Skeletal muscle satellite cell (primary cell): ENCODE results near the gene GPI.

ENCODE experiments used
- H3K27me3 ChIP-seq: 2 replicates; pipeline ENCODE4 v1.7.0; 2013; ENCODE audit warnings: low read length; ENCODE audit not compliant: control insufficient read depth, insufficient read depth
- H3K36me3 ChIP-seq: 2 replicates; pipeline ENCODE4 v1.7.0; 2013; ENCODE audit warnings: mild to moderate bottlenecking, control low read depth, low read length; ENCODE audit not compliant: insufficient read depth
- H3K4me1 ChIP-seq: 2 replicates; pipeline ENCODE4 v1.7.0; 2013; ENCODE audit warnings: low read length; ENCODE audit not compliant: control insufficient read depth, insufficient read depth
- H3K4me2 ChIP-seq: 2 replicates; pipeline ENCODE4 v1.7.0; 2013; ENCODE audit warnings: mild to moderate bottlenecking, low read length
- H3K4me3 ChIP-seq: 2 replicates; pipeline ENCODE4 v1.7.0; 2013; ENCODE audit warnings: low read length
- H3K9ac ChIP-seq: 2 replicates; pipeline ENCODE4 v1.7.0; 2013; ENCODE audit warnings: mild to moderate bottlenecking, low read depth, low read length, moderate library complexity
- H3K9me3 ChIP-seq: replicated peaks from 2 replicates; pipeline ENCODE4 v1.7.0; 2013; ENCODE audit warnings: mild to moderate bottlenecking, control low read depth, low read length

GPI gene

DNA sequence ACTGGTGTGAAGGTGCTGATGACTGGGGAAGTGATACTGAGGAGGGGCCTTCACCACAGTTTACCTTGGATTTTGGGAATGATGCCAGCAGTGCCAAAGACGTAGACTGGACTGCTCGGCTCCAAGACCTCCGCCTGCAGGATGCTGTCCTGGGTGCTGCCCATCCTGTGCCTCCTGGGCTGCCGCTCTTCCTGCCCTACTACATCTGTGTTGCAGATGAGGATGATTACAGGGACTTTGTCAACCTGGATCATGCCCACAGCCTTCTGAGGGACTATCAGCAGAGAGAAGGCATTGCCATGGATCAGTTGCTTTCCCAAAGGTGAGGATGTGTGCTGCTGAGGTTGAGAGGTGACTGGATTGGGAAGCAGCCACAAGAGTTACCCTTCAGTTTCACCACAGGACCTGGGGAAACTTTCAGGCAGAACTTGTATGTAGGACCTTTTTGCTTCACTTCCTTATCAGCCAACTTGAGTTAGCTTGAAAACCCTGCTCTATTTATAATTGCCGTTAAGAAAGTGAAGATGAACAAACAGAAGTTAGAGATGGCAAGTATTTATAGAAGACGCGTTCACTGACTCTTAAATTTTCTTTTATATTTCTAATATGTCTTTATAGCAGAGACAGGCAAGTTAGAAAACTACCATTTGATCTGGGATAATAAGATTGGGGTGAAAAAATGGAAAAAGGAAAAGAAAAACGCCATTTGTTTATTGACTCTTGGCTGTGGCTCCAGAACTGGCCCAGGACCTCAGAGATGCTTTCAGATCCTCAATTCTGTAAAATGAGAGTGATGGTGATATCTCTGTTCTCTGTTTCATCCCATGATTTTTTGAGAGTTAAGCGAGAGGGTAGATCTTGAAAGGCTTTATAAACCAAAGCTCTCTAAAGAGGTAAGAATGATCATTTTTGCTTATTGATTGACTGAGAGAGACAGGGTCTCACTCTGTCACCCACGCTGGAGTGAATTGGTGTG lies 44.5 kb downstream of the GPI start:
- no peaks in the 10 kb centered on the region for H3K9me3 ChIP-seq
- H3K4me3 ChIP-seq, result no peak overlapping the region
- no peak overlapping the region for H3K4me2 ChIP-seq
- no peak overlapping the region for H3K9ac ChIP-seq
- H3K4me1 ChIP-seq, result no peaks in the 10 kb centered on the region
- no peaks in the 10 kb centered on the region for H3K27me3 ChIP-seq
- H3K36me3 ChIP-seq, result peaks cover 14% of the 10 kb centered on the region

GRCh38 chr19:34411216-34411615 lies 46.2 kb downstream of the GPI start:
- H3K27me3 ChIP-seq, result no peaks in the 10 kb centered on the region
- peaks cover 17% of the 10 kb centered on the region for H3K36me3 ChIP-seq
- no peak overlapping the region for H3K4me3 ChIP-seq
- H3K9me3 ChIP-seq, result no peaks in the 10 kb centered on the region
- no peaks in the 10 kb centered on the region for H3K4me1 ChIP-seq
- H3K9ac ChIP-seq, result no peak overlapping the region
- no peak overlapping the region for H3K4me2 ChIP-seq

GRCh38 chr19:34416021-34416545 lies 51.1 kb downstream of the GPI start:
- no peaks in the 10 kb centered on the region for H3K4me1 ChIP-seq
- no peak overlapping the region for H3K4me2 ChIP-seq
- H3K4me3 ChIP-seq, result no peak overlapping the region
- H3K9ac ChIP-seq, result no peak overlapping the region
- no peaks in the 10 kb centered on the region for H3K9me3 ChIP-seq
- no peaks in the 10 kb centered on the region for H3K27me3 ChIP-seq
- peaks cover 3% of the 10 kb centered on the region for H3K36me3 ChIP-seq

GRCh38 chr19:34418300-34418699 lies 53.3 kb downstream of the GPI start:
- Histone ChIP-seq H3K36me3 (peaks cover 3% of the 10 kb centered on the region), H3K9ac (no peak overlapping the region), H3K4me3 (no peak overlapping the region), H3K4me1 (no peaks in the 10 kb centered on the region), H3K27me3 (no peaks in the 10 kb centered on the region), H3K4me2 (no peak overlapping the region), H3K9me3 (no peaks in the 10 kb centered on the region)

- no peak overlapping the region for H3K4me2 ChIP-seq
- H3K9ac ChIP-seq, result no peak overlapping the region
- H3K27me3 ChIP-seq, result no peaks in the 10 kb centered on the region
- no peak overlapping the region for H3K4me3 ChIP-seq
- peaks cover 4% of the 10 kb centered on the region for H3K36me3 ChIP-seq
- H3K4me1 ChIP-seq, result peaks cover 18% of the 10 kb centered on the region
- H3K9me3 ChIP-seq, result no peaks in the 10 kb centered on the region
Measured at GRCh38 chr19:34426096-34426661, 61.2 kb downstream of the GPI start.

DNA sequence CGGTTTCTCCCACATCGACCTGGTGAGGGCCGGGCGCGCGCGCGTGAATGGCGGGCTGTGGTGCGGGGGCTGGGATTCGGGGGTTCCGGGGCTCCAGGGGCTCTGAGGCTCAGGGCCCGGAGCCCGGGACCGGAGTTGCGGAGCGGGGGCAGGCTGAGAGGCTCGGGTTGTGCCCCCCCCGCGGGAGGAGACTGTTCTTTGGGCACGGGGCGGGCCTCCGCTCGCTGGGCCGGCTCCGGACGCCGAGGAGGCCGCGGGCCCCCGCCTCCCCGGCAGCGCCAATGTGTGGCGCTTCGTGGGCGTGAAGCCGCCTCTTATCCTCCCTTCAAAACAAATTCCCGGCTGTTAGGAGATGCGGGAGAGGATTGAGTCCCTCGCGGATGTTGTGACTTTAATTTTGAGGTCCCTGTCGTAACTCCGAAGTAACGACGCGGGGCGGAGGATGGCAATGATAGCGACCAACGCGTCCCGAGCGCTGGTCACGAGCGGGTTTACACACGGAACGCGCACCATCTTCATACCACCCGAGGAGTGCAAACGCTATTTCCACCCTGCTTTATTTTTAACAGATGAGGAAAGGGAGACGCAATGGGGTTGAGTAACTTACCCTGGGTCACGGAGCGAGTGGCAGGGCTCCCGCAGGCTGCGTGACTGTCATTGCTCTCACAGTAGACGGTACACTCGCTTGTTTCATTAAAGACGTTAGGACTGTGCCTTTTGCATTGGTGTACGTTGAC lies 63.7 kb downstream of the GPI start:
- Histone ChIP-seq H3K4me2 (peak overlapping the region; percentile 85), H3K9ac (peak overlapping the region; percentile 91), H3K4me3 (peak overlapping the region; percentile 75), H3K36me3 (peaks cover 18% of the 10 kb centered on the region), H3K27me3 (no peaks in the 10 kb centered on the region), H3K4me1 (peaks cover 25% of the 10 kb centered on the region), H3K9me3 (no peaks in the 10 kb centered on the region)

- H3K27me3 ChIP-seq, result no peaks in the 10 kb centered on the region
- peak overlapping the region; percentile 75 for H3K4me3 ChIP-seq
- peak overlapping the region; percentile 91 for H3K9ac ChIP-seq
- peaks cover 26% of the 10 kb centered on the region for H3K36me3 ChIP-seq
- peaks cover 25% of the 10 kb centered on the region for H3K4me1 ChIP-seq
- peak overlapping the region; percentile 85 for H3K4me2 ChIP-seq
- no peaks in the 10 kb centered on the region for H3K9me3 ChIP-seq
Measured at GRCh38 chr19:34429553-34429952, 64.6 kb downstream of the GPI start.

DNA sequence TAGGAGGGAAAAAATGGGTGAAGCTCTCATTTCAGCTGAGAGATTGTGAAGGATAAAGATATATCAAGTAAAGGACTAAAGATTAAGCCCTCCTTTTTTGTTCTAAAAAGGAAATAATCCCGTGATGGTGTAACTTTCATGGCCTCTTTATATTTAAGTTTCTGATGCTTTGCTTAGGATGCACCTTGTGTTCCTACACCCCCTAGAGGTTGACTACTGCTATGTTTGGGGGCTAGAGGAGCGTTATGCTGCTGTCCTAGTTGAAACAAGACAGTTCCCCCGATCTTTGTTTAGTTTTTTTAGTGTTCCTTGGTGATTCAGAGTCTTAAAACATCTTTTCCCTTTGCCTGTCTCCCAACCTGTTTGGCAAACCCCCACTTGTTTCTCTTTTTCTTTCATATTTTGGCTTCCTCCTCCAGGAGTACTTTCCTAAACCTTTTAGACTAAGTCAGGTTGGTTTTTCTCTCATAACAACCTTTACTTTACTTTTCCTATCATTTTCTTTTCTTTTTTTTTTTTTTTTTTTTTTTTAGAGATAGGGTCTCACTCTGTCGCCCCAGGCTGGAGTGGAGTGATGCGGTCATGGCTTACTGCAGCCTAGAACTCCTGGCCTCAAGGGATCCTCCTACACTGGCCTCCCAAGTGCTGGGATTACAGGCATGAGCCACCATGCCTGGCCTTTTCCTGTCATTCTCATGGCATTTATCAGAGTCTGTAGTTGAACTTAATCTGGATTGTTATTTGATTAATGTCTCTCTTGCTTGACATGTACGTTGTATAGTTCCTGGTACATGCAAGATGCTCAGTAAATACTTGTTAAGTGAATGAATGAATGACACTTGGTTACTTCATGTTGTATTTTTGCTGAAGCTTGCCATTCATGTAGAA lies 66.0 kb downstream of the GPI start:
- Histone ChIP-seq H3K4me2 (peak overlapping the region; percentile 85), H3K4me3 (peak overlapping the region; percentile 47), H3K4me1 (peaks cover 25% of the 10 kb centered on the region), H3K36me3 (peaks cover 39% of the 10 kb centered on the region), H3K27me3 (no peaks in the 10 kb centered on the region), H3K9me3 (no peaks in the 10 kb centered on the region), H3K9ac (peak overlapping the region; percentile 91)

DNA sequence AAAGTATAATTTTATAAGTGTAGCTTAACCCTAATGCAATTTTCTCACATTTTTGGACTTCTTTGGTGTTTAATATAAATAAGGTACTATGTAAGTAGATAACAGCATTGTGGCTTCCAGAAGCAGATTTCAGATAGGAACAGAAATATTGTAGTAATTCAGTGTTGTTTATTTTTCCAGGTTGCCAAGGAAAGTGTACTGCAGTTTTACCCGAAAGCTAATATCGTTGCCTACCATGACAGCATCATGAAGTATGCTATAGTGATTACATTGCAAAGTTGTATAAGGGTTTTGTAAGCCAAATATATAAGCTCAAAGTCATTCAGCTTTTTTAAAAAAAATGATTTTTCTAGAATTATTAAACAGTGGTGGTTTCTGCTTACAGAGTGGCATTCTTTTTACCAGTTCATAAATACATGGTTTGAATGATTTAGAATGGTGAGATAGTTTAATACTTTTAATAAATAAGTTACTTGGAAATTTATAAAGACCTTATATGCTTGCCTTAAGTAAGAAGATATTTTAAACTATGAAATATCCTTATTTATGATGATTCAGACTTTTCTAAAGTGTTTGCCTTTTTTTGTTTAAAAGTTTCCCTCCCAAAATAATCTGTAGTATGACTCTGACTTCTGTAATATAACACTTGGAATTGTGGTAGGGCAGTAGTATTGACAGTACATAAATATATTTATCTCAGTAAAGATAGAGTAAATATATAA lies 66.8 kb downstream of the GPI start:
- no peaks in the 10 kb centered on the region for H3K9me3 ChIP-seq
- peaks cover 41% of the 10 kb centered on the region for H3K36me3 ChIP-seq
- no peaks in the 10 kb centered on the region for H3K27me3 ChIP-seq
- H3K9ac ChIP-seq, result peak overlapping the region; percentile 14
- peaks cover 25% of the 10 kb centered on the region for H3K4me1 ChIP-seq
- no peak overlapping the region for H3K4me2 ChIP-seq
- H3K4me3 ChIP-seq, result no peak overlapping the region

DNA sequence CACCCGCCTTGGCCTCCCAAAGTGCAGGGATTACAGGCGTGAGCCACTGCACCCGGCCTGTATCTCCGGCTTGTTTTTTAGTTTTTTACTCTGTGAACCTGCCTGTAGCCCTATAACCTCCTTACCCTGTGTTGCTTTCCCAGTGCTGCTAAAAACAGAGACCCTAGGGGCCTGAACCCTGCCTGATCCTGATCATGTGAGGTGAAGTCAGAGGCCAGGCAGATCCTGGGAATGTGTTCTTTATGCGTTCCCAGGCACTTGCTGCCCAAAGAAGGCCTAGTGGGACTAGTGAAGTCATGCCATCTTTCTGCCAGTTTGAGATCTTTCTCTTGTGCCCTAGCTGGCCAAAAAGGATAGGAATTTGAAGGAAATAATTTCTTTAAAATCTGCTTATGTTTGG lies 67.8 kb downstream of the GPI start:
- no peak overlapping the region for H3K4me2 ChIP-seq
- no peak overlapping the region for H3K4me3 ChIP-seq
- peaks cover 43% of the 10 kb centered on the region for H3K36me3 ChIP-seq
- no peaks in the 10 kb centered on the region for H3K9me3 ChIP-seq
- no peaks in the 10 kb centered on the region for H3K27me3 ChIP-seq
- H3K4me1 ChIP-seq, result peaks cover 25% of the 10 kb centered on the region
- H3K9ac ChIP-seq, result no peak overlapping the region
